ENCODE measurements around the gene RTN1.

DNA sequence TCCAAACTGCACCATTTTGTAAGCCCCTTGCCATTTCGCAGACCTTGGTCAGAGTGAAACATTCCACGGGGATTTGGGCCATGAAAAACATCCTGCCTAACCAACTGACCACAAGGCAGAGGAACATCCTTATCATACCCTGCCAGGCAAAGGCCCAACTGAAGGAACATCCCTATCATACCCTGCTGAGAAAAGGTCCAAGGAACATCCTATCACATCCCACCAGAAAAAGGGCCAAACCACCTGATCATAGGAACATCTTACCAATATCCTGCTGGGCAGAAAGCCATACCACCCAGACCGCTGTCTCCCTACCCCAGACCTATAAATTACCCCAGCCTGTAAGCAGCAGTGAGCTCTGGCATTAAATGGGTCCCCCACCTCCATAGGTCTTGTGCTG is 30.0 kb upstream of the RTN1 start:
- TF ChIP-seq, protein P1, sequence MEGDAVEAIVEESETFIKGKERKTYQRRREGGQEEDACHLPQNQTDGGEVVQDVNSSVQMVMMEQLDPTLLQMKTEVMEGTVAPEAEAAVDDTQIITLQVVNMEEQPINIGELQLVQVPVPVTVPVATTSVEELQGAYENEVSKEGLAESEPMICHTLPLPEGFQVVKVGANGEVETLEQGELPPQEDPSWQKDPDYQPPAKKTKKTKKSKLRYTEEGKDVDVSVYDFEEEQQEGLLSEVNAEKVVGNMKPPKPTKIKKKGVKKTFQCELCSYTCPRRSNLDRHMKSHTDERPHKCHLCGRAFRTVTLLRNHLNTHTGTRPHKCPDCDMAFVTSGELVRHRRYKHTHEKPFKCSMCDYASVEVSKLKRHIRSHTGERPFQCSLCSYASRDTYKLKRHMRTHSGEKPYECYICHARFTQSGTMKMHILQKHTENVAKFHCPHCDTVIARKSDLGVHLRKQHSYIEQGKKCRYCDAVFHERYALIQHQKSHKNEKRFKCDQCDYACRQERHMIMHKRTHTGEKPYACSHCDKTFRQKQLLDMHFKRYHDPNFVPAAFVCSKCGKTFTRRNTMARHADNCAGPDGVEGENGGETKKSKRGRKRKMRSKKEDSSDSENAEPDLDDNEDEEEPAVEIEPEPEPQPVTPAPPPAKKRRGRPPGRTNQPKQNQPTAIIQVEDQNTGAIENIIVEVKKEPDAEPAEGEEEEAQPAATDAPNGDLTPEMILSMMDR (IDR thresholded peaks at IDR 0.05): no peak
- no peak for TF ChIP-seq POLR2A (IDR thresholded peaks at IDR 0.05)
